ENCODE measurements around the gene SPDYE17. TPM values are rescaled to one million over a fixed set of nuclear protein-coding genes. Genes with fewer than 3 reads are reported as not detected.
"Not testable (repeated sequence)": the region's sequence is repeated elsewhere in the genome, so short reads cannot be mapped to it uniquely, and the experiment has no call there.

Gene SPDYE17
- polyA plus RNA-seq, 4 donors, result not detected

- H3K9me3 ChIP-seq (ENCODE audit: control insufficient read depth in 2 of 2, insufficient read depth in 1 of 2, low read depth in 1 of 2, low read length in 1 of 2); DNase-seq; H3K27me3 ChIP-seq (ENCODE audit: control insufficient read depth in 3 of 3, insufficient read depth in 3 of 3, low read length in 3 of 3); H3K27ac ChIP-seq (ENCODE audit: low read depth in 1 of 3, low read length in 2 of 3); FAIRE-seq; H3K4me3 ChIP-seq (ENCODE audit: low read depth in 1 of 3, low read length in 3 of 3); H3K4me1 ChIP-seq (ENCODE audit: control insufficient read depth in 3 of 3, insufficient read depth in 2 of 3, low read depth in 1 of 3, low read length in 2 of 3): not testable (repeated sequence)
- H3K36me3 ChIP-seq (ENCODE audit: control insufficient read depth in 3 of 3, insufficient read depth in 2 of 3, low read depth in 1 of 3, low read length in 3 of 3), result peaks cover 0 to 15% (median 0%) of the 10 kb centered on the region in 3 donors
- 83 to 98% methylated on average over 5 to 6 of the region's 10 CpGs; no CpG with 5 or more reads in 1 of the 3 donors for WGBS, 3 donors
These were observed 49.7 kb downstream of the SPDYE17 start for GRCh38 chr7:76982501-76982900.

- WGBS, 3 donors, result 93 to 96% (median 94%) methylated on average over 14 to 17 of the region's 26 CpGs
- FAIRE-seq; H3K4me1 ChIP-seq (ENCODE audit: control insufficient read depth in 3 of 3, insufficient read depth in 2 of 3, low read depth in 1 of 3, low read length in 2 of 3); H3K4me3 ChIP-seq (ENCODE audit: low read depth in 1 of 3, low read length in 3 of 3); H3K9me3 ChIP-seq (ENCODE audit: control insufficient read depth in 2 of 2, insufficient read depth in 1 of 2, low read depth in 1 of 2, low read length in 1 of 2); DNase-seq; H3K27me3 ChIP-seq (ENCODE audit: control insufficient read depth in 3 of 3, insufficient read depth in 3 of 3, low read length in 3 of 3); H3K27ac ChIP-seq (ENCODE audit: low read depth in 1 of 3, low read length in 2 of 3): not testable (repeated sequence)
- peaks cover 0 to 17% (median 0%) of the 10 kb centered on the region in 3 donors for H3K36me3 ChIP-seq (ENCODE audit: control insufficient read depth in 3 of 3, insufficient read depth in 2 of 3, low read depth in 1 of 3, low read length in 3 of 3)
These were observed 50.8 kb downstream of the SPDYE17 start for GRCh38 chr7:76981187-76981970.

- H3K27me3 ChIP-seq (ENCODE audit: control insufficient read depth in 3 of 3, insufficient read depth in 3 of 3, low read length in 3 of 3); H3K4me3 ChIP-seq (ENCODE audit: low read depth in 1 of 3, low read length in 3 of 3); H3K27ac ChIP-seq (ENCODE audit: low read depth in 1 of 3, low read length in 2 of 3); H3K4me1 ChIP-seq (ENCODE audit: control insufficient read depth in 3 of 3, insufficient read depth in 2 of 3, low read depth in 1 of 3, low read length in 2 of 3); DNase-seq; FAIRE-seq; H3K9me3 ChIP-seq (ENCODE audit: control insufficient read depth in 2 of 2, insufficient read depth in 1 of 2, low read depth in 1 of 2, low read length in 1 of 2): not testable (repeated sequence)
- 94 to 96% (median 95%) methylated on average over 19 to 21 of the region's 21 CpGs for WGBS, 3 donors
- peaks cover 0 to 17% (median 0%) of the 10 kb centered on the region in 3 donors for H3K36me3 ChIP-seq (ENCODE audit: control insufficient read depth in 3 of 3, insufficient read depth in 2 of 3, low read depth in 1 of 3, low read length in 3 of 3)
These were observed 51.6 kb downstream of the SPDYE17 start for GRCh38 chr7:76980576-76980975.

GRCh38 chr7:76977761-76978367 lies 54.3 kb downstream of the SPDYE17 start:
- peaks cover 0 to 19% (median 0%) of the 10 kb centered on the region in 3 donors for H3K36me3 ChIP-seq (ENCODE audit: control insufficient read depth in 3 of 3, insufficient read depth in 2 of 3, low read depth in 1 of 3, low read length in 3 of 3)
- DNase-seq; H3K27ac ChIP-seq (ENCODE audit: low read depth in 1 of 3, low read length in 2 of 3); H3K4me3 ChIP-seq (ENCODE audit: low read depth in 1 of 3, low read length in 3 of 3); H3K27me3 ChIP-seq (ENCODE audit: control insufficient read depth in 3 of 3, insufficient read depth in 3 of 3, low read length in 3 of 3); H3K9me3 ChIP-seq (ENCODE audit: control insufficient read depth in 2 of 2, insufficient read depth in 1 of 2, low read depth in 1 of 2, low read length in 1 of 2); H3K4me1 ChIP-seq (ENCODE audit: control insufficient read depth in 3 of 3, insufficient read depth in 2 of 3, low read depth in 1 of 3, low read length in 2 of 3); FAIRE-seq: not testable (repeated sequence)
- WGBS, 3 donors, result 88 to 89% (median 88%) methylated on average over 7 to 10 of the region's 13 CpGs

DNA sequence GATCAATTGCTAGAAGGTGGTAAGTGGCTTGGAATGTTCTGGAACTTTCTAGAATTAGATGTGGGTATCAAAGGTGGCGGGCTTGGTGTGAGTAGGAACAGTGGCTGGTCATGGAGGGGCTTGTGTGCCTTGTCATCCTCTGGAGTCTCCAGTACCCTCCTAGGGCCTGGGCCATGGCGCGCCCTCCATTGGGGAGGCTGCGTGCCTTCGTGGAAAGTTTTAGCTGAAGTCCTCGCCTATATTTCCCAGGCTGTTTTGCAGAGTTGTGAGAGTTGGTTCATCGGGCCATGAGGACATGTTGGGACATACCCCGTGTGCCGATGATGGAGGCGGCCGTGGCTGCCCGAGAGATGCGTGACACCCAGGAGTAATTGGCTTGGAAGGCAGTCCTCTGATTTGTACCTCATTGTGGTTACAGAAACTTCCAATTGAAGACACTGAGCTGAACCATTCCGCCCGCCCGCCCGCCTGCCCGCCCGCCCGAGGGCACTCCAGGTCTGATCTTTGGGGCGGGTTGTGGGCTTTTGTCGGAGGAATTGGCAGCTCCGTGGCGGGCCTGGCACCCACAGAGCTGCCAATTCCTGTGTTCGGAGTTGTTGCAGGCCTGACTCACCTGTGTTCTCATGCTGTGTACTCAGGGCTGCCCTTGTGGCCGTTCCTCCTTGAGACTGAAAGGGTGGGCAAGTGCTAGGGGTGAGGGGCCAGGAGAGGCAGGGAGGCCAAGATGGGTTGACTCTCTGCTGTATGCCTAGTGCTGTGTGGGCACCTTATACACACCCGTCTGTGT lies 57.2 kb downstream of the SPDYE17 start:
- not testable (repeated sequence) for H3K4me3 ChIP-seq (ENCODE audit: low read depth in 1 of 3, low read length in 3 of 3); H3K27me3 ChIP-seq (ENCODE audit: control insufficient read depth in 3 of 3, insufficient read depth in 3 of 3, low read length in 3 of 3); H3K4me1 ChIP-seq (ENCODE audit: control insufficient read depth in 3 of 3, insufficient read depth in 2 of 3, low read depth in 1 of 3, low read length in 2 of 3); FAIRE-seq; H3K27ac ChIP-seq (ENCODE audit: low read depth in 1 of 3, low read length in 2 of 3); DNase-seq; H3K9me3 ChIP-seq (ENCODE audit: control insufficient read depth in 2 of 2, insufficient read depth in 1 of 2, low read depth in 1 of 2, low read length in 1 of 2)
- 94 to 95% (median 95%) methylated on average over 24 to 26 of the region's 27 CpGs for WGBS, 3 donors
- peaks cover 0 to 10% (median 0%) of the 10 kb centered on the region in 3 donors for H3K36me3 ChIP-seq (ENCODE audit: control insufficient read depth in 3 of 3, insufficient read depth in 2 of 3, low read depth in 1 of 3, low read length in 3 of 3)

DNA sequence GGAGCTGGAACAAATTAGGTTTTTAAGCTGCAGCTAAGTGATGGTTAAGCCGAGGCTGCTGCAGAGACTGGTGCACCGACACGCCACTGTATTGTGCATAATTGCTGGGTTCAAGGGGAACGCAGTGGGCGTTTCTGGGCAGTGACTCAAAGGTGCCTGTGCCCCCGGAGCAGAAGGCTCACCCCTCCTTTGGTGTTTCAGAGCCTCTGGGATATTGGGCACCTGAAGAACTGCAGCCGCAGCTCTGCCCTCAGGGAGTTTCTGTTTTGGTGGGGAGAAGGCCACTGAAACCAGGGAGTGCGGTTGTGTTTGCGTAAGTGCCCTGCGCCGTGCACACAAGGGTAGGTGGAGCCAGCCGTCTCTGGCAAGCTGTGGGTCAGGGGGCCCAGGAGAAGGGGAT lies 57.8 kb downstream of the SPDYE17 start:
- not testable (repeated sequence) for DNase-seq; H3K4me3 ChIP-seq (ENCODE audit: low read depth in 1 of 3, low read length in 3 of 3); H3K36me3 ChIP-seq (ENCODE audit: control insufficient read depth in 3 of 3, insufficient read depth in 2 of 3, low read depth in 1 of 3, low read length in 3 of 3); H3K27me3 ChIP-seq (ENCODE audit: control insufficient read depth in 3 of 3, insufficient read depth in 3 of 3, low read length in 3 of 3); H3K9me3 ChIP-seq (ENCODE audit: control insufficient read depth in 2 of 2, insufficient read depth in 1 of 2, low read depth in 1 of 2, low read length in 1 of 2); H3K4me1 ChIP-seq (ENCODE audit: control insufficient read depth in 3 of 3, insufficient read depth in 2 of 3, low read depth in 1 of 3, low read length in 2 of 3); FAIRE-seq; H3K27ac ChIP-seq (ENCODE audit: low read depth in 1 of 3, low read length in 2 of 3)
- WGBS, 3 donors, result 91 to 98% (median 97%) methylated on average over 4 to 8 of the region's 12 CpGs

- H3K9me3 ChIP-seq (ENCODE audit: control insufficient read depth in 2 of 2, insufficient read depth in 1 of 2, low read depth in 1 of 2, low read length in 1 of 2); H3K4me1 ChIP-seq (ENCODE audit: control insufficient read depth in 3 of 3, insufficient read depth in 2 of 3, low read depth in 1 of 3, low read length in 2 of 3); H3K27ac ChIP-seq (ENCODE audit: low read depth in 1 of 3, low read length in 2 of 3); H3K36me3 ChIP-seq (ENCODE audit: control insufficient read depth in 3 of 3, insufficient read depth in 2 of 3, low read depth in 1 of 3, low read length in 3 of 3); H3K27me3 ChIP-seq (ENCODE audit: control insufficient read depth in 3 of 3, insufficient read depth in 3 of 3, low read length in 3 of 3); FAIRE-seq; DNase-seq; H3K4me3 ChIP-seq (ENCODE audit: low read depth in 1 of 3, low read length in 3 of 3): not testable (repeated sequence)
- WGBS, 3 donors, result 79 to 91% (median 86%) methylated on average over 7 to 8 of the region's 8 CpGs
These were observed 59.8 kb downstream of the SPDYE17 start for GRCh38 chr7:76972391-76972790.

Measured in small intestine (tissue), 7 donors.